ENCODE data around the gene EMC1. TPM values are rescaled to one million over a fixed set of nuclear protein-coding genes. Genes with fewer than 3 reads are reported as not detected.
"Not testable (repeated sequence)": the region's sequence is repeated elsewhere in the genome, so short reads cannot be mapped to it uniquely, and the experiment has no call there.

Gene EMC1
- total RNA-seq, 3 donors from 2014 or later: 22.3 to 42.3 (median 32.3) TPM

GRCh38 chr1:19287436-19288185, 36.3 kb upstream of the EMC1 start:
- H3K9me3 ChIP-seq: no peaks in the 10 kb centered on the region

DNA sequence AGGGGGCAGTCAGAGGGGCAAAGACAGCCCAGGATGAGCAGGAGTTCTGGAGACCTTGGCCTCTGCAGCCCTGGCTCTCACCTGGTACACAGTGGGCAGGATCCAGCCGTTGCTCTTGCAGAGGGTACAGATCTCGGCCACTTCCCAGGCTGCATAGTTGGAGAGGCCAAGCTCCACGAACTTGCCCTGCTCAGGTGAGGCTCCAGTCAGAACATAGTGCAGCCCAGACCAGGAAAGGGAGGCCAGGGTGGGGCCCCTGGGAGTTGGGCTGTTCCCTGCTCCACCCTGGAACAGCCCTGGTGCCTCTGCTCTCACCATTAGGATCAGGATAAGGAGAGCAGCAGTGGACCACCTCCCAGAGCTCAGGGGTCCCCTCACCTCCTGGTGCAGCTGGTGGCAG, 34.5 kb upstream of the EMC1 start:
- not testable (repeated sequence) for H3K4me3 ChIP-seq; H3K27me3 ChIP-seq; H3K27ac ChIP-seq; DNase-seq (ENCODE audit: low spot score in 2 of 2); H3K9me3 ChIP-seq; H3K4me1 ChIP-seq; H3K36me3 ChIP-seq
- intact Hi-C loops (cut with DNase I; ENCODE audit: low total_unique reads): loop anchor here (5.0 kb wide), 1 partner anchor 441 kb away; no protein-coding TSS in a partner anchor

More at GRCh38 chr1:19287436-19288185, 36.3 kb upstream of the EMC1 start:
- Histone ChIP-seq H3K4me3 (peak overlapping the region in 2 of 3 donors; percentile 54 to 61), H3K4me1 (no peaks in the 10 kb centered on the region), H3K27me3 (no peaks in the 10 kb centered on the region), H3K36me3 (no peaks in the 10 kb centered on the region), H3K27ac (no peak overlapping the region)
- DNase-seq (ENCODE audit: low spot score in 2 of 2): no peak
- intact Hi-C loops (cut with DNase I; ENCODE audit: low total_unique reads): loop anchor here (5.0 kb wide), 1 partner anchor 440 kb away; no protein-coding TSS in a partner anchor
- TF ChIP-seq, protein P1, sequence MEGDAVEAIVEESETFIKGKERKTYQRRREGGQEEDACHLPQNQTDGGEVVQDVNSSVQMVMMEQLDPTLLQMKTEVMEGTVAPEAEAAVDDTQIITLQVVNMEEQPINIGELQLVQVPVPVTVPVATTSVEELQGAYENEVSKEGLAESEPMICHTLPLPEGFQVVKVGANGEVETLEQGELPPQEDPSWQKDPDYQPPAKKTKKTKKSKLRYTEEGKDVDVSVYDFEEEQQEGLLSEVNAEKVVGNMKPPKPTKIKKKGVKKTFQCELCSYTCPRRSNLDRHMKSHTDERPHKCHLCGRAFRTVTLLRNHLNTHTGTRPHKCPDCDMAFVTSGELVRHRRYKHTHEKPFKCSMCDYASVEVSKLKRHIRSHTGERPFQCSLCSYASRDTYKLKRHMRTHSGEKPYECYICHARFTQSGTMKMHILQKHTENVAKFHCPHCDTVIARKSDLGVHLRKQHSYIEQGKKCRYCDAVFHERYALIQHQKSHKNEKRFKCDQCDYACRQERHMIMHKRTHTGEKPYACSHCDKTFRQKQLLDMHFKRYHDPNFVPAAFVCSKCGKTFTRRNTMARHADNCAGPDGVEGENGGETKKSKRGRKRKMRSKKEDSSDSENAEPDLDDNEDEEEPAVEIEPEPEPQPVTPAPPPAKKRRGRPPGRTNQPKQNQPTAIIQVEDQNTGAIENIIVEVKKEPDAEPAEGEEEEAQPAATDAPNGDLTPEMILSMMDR (IDR thresholded peaks at IDR 0.05): no peak
- TF ChIP-seq POLR2AphosphoS5 (IDR thresholded peaks at IDR 0.05): no peak
- TF ChIP-seq POLR2A (IDR thresholded peaks at IDR 0.05): no peak

DNA sequence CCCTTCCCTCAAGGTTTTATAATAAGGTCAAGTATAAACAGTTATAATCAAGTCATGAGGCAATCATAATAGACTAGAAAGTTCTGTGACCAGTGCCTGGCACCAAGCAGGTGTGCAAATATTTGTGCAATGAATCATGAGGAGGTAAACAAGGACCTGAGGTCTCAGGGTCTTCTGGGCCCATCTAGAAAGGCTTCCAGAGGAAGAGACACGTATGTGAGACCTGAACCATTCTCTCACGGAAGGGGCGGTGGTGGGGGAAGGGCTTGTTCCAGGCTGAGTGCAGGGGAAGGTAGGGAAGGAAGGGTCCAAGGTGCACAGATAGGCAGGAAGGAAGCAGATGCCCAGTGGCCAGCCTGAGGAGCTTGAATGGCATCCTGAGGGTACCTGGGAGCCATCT, 34.0 kb upstream of the EMC1 start:
- intact Hi-C loops (cut with DNase I; ENCODE audit: low total_unique reads): loop anchor here (5.0 kb wide), 1 partner anchor 442 kb away; no protein-coding TSS in a partner anchor
- H3K4me3 ChIP-seq; H3K27me3 ChIP-seq; H3K4me1 ChIP-seq; DNase-seq (ENCODE audit: low spot score in 2 of 2); H3K27ac ChIP-seq; H3K9me3 ChIP-seq; H3K36me3 ChIP-seq: not testable (repeated sequence)

- Histone ChIP-seq H3K4me3 (no peak overlapping the region), H3K27me3 (no peaks in the 10 kb centered on the region), H3K9me3 (no peaks in the 10 kb centered on the region), H3K36me3 (no peaks in the 10 kb centered on the region), H3K27ac (no peak overlapping the region), H3K4me1 (no peaks in the 10 kb centered on the region)
- TF ChIP-seq POLR2A (IDR thresholded peaks at IDR 0.05): no peak
- TF ChIP-seq POLR2AphosphoS5 (IDR thresholded peaks at IDR 0.05): no peak
- TF ChIP-seq, protein P1 (IDR thresholded peaks at IDR 0.05): no peak
- DNase-seq (ENCODE audit: low spot score in 2 of 2): no peak
- intact Hi-C loops (cut with DNase I; ENCODE audit: low total_unique reads): loop anchor here (5.0 kb wide), 1 partner anchor 442 kb away; no protein-coding TSS in a partner anchor
Measured at GRCh38 chr1:19284881-19285280, 33.6 kb upstream of the EMC1 start.

DNA sequence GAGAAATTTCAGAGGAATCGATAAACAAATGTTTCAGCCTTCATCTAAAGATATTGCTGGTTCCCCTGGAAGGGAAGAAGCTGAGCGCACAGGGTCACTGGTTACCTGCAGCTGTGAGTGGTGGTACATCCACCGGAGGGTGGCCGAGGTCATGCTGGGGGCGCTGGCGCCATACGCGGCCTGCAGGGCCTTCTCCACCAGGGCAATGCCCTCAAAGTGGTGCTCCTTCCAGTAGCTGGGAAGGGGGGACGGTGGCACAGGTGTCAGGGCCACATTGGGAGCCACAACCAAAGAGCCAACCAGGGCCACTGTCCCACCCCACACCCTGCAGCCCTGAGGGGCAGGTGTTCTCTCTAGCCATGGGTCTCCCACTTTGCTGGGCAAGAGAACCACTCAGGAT, 32.6 kb upstream of the EMC1 start:
- H3K36me3 ChIP-seq: no peaks in the 10 kb centered on the region
- DNase-seq (ENCODE audit: low spot score in 2 of 2): no peak

GRCh38 chr1:19274636-19275035, 23.3 kb upstream of the EMC1 start:
- H3K4me3 ChIP-seq: no peak overlapping the region
- H3K9me3 ChIP-seq: no peaks in the 10 kb centered on the region
- TF ChIP-seq POLR2AphosphoS5 (IDR thresholded peaks at IDR 0.05) (no peak), POLR2A (IDR thresholded peaks at IDR 0.05) (no peak)
- TF ChIP-seq, protein P1 (IDR thresholded peaks at IDR 0.05): no peak
- H3K27me3 ChIP-seq: no peaks in the 10 kb centered on the region
- no peak overlapping the region for H3K27ac ChIP-seq
- DNase-seq (ENCODE audit: low spot score in 2 of 2): no peak
- H3K36me3 ChIP-seq: no peaks in the 10 kb centered on the region
- intact Hi-C loops (cut with DNase I; ENCODE audit: low total_unique reads): no loop called here
- H3K4me1 ChIP-seq: no peaks in the 10 kb centered on the region

More for the DNA sequence above, 32.6 kb upstream of the EMC1 start:
- Histone ChIP-seq H3K27ac (no peak overlapping the region), H3K9me3 (no peaks in the 10 kb centered on the region), H3K27me3 (no peaks in the 10 kb centered on the region), H3K4me3 (no peak overlapping the region), H3K4me1 (no peaks in the 10 kb centered on the region)
- intact Hi-C loops (cut with DNase I; ENCODE audit: low total_unique reads): no loop called here
- TF ChIP-seq POLR2AphosphoS5 (IDR thresholded peaks at IDR 0.05): no peak
- TF ChIP-seq, protein P1 (IDR thresholded peaks at IDR 0.05): no peak
- no peak for TF ChIP-seq POLR2A (IDR thresholded peaks at IDR 0.05)

DNA sequence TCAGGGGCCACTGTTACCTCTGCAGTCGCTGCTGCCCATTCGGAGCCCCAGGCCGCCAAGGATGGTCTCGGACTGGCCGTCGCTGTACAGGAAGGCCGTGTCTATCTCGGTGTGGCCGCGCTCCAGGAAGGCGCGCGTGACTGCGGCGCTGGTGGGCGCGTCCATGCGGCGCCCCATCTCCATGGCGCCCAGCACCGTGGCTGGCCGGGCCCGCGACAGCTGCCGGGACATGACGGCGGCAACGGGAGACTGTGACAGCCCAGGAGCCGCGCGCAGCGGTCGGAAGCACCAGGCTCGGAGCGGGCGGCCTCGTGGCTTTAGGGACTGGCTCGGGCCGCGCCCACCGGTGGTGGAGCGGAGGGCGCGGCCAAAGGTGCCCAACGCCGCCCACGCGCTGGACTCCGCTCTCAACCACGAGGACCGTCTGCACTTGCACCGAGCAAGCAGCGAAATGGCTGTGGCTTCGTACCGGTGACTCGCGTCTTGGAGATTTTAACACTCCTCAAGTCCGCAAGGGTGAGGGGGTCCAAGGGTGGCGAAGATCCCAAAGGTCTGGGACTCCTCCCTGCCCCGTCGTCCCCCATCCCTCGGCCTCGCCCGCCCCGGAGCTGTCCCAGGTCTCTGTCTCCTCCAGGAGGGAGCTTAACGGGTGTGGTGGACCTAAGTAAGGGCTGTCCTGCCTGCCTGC, 22.7 kb upstream of the EMC1 start:
- DNase-seq (ENCODE audit: low spot score in 2 of 2); intact Hi-C loops (cut with DNase I; ENCODE audit: low total_unique reads); H3K36me3 ChIP-seq; H3K27me3 ChIP-seq; H3K4me1 ChIP-seq; H3K9me3 ChIP-seq; H3K27ac ChIP-seq: not testable (repeated sequence)
- H3K4me3 ChIP-seq: peak overlapping the region; percentile 3 to 31 (median 25)

Measured in breast epithelium (tissue), 4 donors.